Nephron progenitor cell (in vitro differentiated cells): ENCODE measurements around the gene PURB.
"Not testable (repeated sequence)": the region's sequence is repeated elsewhere in the genome, so short reads cannot be mapped to it uniquely, and the experiment has no call there.

ENCODE experiments used
- DNase-seq: peaks from one replicate; pipeline ENCODE4 v3.0.0; 2021
- H3K27ac Mint-ChIP-seq: 2 replicates; pipeline ENCODE4 v1.8.0; 2021; ENCODE audit warnings: mild to moderate bottlenecking, moderate library complexity, mixed read lengths
- H3K27me3 Mint-ChIP-seq: 2 replicates; pipeline ENCODE4 v1.8.0; 2021; ENCODE audit warnings: mild to moderate bottlenecking, low read depth, mixed read lengths; ENCODE audit not compliant: poor library complexity
- H3K36me3 Mint-ChIP-seq: 2 replicates; pipeline ENCODE4 v1.8.0; 2021; ENCODE audit warnings: low read depth, mixed read lengths
- H3K4me1 Mint-ChIP-seq: 2 replicates; pipeline ENCODE4 v1.8.0; 2021; ENCODE audit warnings: mixed read lengths
- H3K4me3 Mint-ChIP-seq: 2 replicates; pipeline ENCODE4 v1.8.0; 2021; ENCODE audit warnings: mild to moderate bottlenecking, moderate library complexity, mixed read lengths
- H3K9me3 Mint-ChIP-seq: 2 replicates; pipeline ENCODE4 v1.8.0; 2021; ENCODE audit warnings: mild to moderate bottlenecking, moderate library complexity, mixed read lengths
- TF ChIP-seq, protein P1 (sequence below): fragments of 200-600 bp; sonication (generic); IDR thresholded peaks from 2 replicates; pipeline ENCODE4 v1.5.0; 2021; ENCODE audit warnings: antibody characterized with exemption

PURB gene

DNA sequence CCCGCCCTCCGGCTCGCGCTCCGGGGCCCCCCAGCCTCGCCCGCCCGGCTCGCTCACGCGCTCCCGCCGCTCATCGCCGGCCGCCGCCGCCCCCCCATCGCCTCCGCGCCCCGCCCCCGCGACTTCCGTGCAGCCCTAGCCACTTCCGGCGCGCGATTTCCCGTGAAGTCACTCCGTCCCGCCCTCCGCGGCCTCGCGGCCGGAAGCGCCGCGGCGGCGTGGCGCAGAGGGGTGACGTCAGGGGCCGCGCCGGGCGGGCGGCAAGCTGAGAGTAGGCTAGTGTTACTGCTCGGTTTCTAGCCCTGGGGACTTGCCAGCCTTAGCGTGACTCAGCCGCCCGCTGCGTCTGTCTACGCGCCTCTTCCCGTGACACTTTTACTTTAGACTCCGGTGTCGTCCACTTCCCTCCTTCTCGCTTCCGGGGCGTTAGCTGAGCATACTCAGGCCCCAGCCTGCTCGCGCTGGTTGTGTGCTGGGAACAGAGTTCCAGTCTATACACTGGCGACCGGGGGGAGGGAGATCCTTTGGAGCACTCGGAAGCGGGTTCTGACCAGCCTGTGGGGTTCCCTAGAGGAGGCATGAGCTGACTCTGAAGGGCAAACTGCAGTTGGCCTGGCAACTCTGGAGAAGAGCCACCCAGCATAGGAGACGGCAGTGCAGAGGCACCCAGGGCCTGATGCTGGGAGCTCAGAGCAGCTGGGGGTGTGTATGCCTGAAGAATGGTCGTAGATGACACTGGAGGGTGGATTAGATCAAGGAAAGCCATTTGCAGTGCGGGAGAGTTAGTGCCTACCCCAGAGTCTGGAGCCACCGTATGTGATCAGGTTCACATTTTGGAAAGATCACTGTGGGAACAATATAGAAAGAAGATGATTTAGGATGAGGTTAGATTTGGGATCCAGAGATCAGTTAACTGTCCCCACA, at the start of gene PURB:
TSS of gene PURB (minus strand) at position 137 of the 924 bp plus-strand sequence. CDS start 182 bp downstream, outside the sequence.
- Mint-ChIP-seq H3K4me1 (peaks cover 46% of the 10 kb centered on the region), H3K27me3 (peaks cover 17% of the 10 kb centered on the region), H3K9me3 (no peaks in the 10 kb centered on the region), H3K4me3 (peak within 1 kb of the TSS; percentile 98), H3K27ac (peak within 1 kb of the TSS; percentile 100), H3K36me3 (peaks cover 23% of the 10 kb centered on the region)
- TF ChIP-seq, protein P1, sequence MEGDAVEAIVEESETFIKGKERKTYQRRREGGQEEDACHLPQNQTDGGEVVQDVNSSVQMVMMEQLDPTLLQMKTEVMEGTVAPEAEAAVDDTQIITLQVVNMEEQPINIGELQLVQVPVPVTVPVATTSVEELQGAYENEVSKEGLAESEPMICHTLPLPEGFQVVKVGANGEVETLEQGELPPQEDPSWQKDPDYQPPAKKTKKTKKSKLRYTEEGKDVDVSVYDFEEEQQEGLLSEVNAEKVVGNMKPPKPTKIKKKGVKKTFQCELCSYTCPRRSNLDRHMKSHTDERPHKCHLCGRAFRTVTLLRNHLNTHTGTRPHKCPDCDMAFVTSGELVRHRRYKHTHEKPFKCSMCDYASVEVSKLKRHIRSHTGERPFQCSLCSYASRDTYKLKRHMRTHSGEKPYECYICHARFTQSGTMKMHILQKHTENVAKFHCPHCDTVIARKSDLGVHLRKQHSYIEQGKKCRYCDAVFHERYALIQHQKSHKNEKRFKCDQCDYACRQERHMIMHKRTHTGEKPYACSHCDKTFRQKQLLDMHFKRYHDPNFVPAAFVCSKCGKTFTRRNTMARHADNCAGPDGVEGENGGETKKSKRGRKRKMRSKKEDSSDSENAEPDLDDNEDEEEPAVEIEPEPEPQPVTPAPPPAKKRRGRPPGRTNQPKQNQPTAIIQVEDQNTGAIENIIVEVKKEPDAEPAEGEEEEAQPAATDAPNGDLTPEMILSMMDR, result no peak
- peak; percentile 96 for DNase-seq

DNA sequence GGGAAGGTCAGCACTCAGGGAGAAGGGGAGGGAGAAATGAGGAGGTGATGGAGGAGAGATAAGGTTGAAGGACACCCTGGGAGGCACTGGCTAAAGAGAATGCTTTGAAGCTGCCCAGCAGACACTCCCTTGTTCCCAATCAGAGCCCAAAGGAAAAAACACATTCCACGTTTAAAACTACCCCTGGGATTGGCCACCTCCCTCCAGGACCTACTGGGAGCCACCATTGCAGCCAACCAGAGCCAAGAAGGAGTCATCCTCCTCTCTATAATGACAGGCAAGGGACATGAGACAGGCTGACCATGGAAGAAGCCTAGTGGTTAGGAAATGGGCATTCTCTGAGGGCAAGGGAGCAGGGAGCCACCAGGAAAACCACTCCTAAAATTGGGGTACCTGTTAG, 49.7 kb upstream of the PURB start:
- Mint-ChIP-seq H3K4me3 (no peak overlapping the region), H3K36me3 (no peaks in the 10 kb centered on the region), H3K9me3 (no peaks in the 10 kb centered on the region), H3K27ac (no peak overlapping the region), H3K4me1 (no peaks in the 10 kb centered on the region), H3K27me3 (peaks cover 31% of the 10 kb centered on the region)
- no peak for DNase-seq
- TF ChIP-seq, protein P1, result no peak

DNA sequence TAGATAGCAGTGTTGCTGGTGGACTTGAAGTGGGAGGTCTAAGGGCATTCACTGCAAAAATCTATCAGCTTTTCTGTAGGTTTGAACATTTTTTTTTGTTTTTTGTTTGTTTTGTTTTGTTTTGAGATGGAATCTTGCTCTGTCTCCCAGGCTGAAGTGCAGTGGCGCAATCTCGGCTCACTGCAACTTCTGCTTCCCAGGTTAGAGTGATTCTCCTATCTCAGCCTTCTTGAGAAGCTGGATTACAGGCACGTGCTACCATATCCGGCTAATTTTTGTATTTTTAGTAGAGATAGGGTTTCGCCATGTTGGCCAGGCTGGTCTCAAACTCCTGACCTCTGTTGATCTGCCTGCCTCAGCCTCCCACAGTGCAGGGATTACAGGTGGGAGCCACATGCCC, 49.2 kb upstream of the PURB start:
- peaks cover 31% of the 10 kb centered on the region for H3K27me3 Mint-ChIP-seq
- not testable (repeated sequence) for H3K36me3 Mint-ChIP-seq, H3K4me3 Mint-ChIP-seq, DNase-seq, H3K9me3 Mint-ChIP-seq, H3K27ac Mint-ChIP-seq, H3K4me1 Mint-ChIP-seq

DNA sequence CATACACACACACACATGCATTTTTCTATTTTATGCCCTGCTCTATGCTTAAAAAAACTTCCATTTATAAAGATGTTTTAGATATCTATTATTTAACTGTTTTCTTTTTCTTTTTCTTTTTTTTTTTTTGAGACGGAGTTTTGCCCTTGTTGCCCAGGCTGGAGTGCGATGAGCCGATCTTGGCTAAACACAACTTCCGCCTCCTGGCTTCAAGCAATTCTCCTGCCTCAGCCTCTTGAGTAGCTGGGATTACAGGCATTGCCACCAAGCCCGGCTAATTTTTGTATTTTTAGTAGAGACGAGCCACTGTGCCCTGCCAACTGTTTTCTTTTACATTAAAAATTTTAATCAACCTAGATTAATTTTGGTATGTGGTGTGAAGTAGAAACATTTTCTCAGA, 45.6 kb upstream of the PURB start:
- Mint-ChIP-seq H3K27me3 (peaks cover 31% of the 10 kb centered on the region), H3K9me3 (no peaks in the 10 kb centered on the region), H3K36me3 (no peaks in the 10 kb centered on the region), H3K4me1 (no peaks in the 10 kb centered on the region), H3K27ac (no peak overlapping the region), H3K4me3 (no peak overlapping the region)
- TF ChIP-seq, protein P1, result no peak
- DNase-seq, result no peak

DNA sequence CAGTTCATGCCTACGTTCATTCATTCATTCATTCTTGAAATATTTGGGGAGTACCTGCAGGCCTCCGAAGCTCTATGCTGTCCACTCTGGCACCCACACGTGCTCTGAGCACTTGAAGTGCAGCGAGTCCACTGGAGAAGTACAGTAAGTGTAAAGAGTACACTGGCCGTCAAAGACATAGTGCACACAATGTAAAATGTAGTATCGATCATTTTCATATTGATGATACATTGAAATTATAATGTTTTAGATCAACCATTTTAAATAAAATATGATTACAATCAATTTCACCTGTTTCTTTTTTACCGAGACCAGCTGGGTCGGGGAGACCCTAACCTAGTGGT, 37.0 kb upstream of the PURB start:
- Mint-ChIP-seq H3K27me3 (peaks cover 43% of the 10 kb centered on the region), H3K36me3 (no peaks in the 10 kb centered on the region), H3K4me3 (no peak overlapping the region), H3K27ac (no peak overlapping the region), H3K9me3 (peaks cover 9% of the 10 kb centered on the region), H3K4me1 (no peaks in the 10 kb centered on the region)
- DNase-seq, result no peak
- TF ChIP-seq, protein P1, result no peak

DNA sequence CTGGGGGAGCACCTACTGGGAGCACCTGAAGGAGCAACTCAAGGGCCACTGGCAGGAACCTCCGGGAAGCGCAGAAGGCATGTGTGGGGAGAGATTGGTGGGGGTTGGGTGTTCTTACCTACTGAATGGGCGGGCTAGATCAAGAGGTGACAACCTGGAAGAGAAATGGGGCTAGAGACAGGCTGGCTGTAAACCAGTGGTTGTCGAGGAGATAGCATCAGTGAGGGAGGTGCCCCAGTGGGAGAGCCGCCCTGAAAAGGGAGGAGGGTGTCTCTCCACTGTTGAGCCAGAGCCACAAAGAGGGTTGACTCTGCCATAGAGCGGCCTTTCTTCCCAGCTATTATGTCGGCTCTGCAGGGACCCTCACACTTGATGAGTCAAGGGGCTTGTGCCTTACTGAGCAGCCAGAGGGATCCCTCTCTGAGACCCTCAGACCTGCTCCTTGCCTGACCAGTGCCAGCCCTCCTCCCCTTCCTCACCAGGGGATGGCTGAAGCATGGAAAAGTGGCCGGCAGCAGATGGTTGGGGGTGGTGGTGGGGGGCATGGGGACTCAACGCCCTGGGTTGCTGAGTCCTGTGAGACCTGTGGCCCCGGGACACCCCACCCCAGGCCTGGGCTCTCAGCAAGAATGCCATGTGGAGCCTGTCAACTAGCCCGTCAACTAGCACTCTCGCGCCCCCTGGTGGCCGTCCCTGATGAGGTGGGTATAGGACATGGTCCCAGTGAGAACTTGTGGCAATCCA, 36.4 kb upstream of the PURB start:
- no peaks in the 10 kb centered on the region for H3K36me3 Mint-ChIP-seq
- H3K4me3 Mint-ChIP-seq, result no peak overlapping the region
- peak; percentile 82 for DNase-seq

More for the DNA sequence above, 36.4 kb upstream of the PURB start:
- no peak overlapping the region for H3K27ac Mint-ChIP-seq
- H3K27me3 Mint-ChIP-seq, result peaks cover 42% of the 10 kb centered on the region
- no peaks in the 10 kb centered on the region for H3K4me1 Mint-ChIP-seq
- TF ChIP-seq, protein P1, result peak; percentile 57
- peaks cover 9% of the 10 kb centered on the region for H3K9me3 Mint-ChIP-seq
